Measurements from ENCODE around the gene ARSD.
A peak's percentile ranks its signal among the peaks of the same experiment; 100 is the strongest.
"Not testable (repeated sequence)": the region's sequence is repeated elsewhere in the genome, so short reads cannot be mapped to it uniquely, and the experiment has no call there.

Gene ARSD

GRCh38 chrX:2901367-2902036 lies 27.6 kb downstream of the ARSD start:
- peaks cover 58% of the 10 kb centered on the region for H3K36me3 Mint-ChIP-seq (ENCODE audit: low read depth)
- TF ChIP-seq CTCF (IDR thresholded peaks at IDR 0.05), result no peak
- no peak overlapping the region for H3K27ac Mint-ChIP-seq
- DNase-seq, result no peak
- H3K27me3 Mint-ChIP-seq (ENCODE audit: low read depth, poor library complexity), result peaks cover 6% of the 10 kb centered on the region
- no peak overlapping the region for H3K4me3 Mint-ChIP-seq
- peaks cover 31% of the 10 kb centered on the region for H3K4me1 Mint-ChIP-seq
- peaks cover 44% of the 10 kb centered on the region for H3K9me3 Mint-ChIP-seq

DNA sequence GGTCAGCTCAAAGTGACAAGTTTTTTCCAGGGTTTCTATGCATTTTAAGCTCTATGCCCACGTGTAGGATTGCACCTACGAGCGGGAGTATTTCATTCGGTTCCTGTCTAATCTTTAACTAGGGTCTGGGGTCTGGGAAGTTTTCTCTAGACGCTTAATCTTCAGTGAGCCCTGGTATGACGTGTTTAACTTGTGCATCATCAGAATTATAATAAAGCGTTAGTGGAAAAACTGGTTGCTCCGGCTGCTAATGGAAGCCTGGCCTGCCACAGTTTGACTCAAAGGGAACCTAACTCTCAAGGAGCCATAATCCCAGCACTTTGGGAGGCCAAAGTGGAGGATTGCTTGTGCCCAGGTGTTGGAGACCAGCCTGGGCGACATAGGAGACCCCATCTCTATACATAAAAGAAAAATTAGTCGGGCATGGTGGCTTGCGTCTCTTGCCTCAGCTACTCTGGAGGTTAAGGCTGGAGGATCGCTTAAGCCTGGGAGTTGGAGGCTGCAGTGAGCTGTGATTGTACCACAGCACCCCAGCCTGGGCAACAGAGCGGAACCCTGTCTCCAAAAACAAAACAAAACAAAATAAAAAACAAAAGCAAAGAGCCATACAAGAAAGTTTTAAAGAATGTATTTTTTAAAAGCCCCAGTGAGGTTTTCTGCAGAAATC lies 30.2 kb downstream of the ARSD start:
- H3K36me3 Mint-ChIP-seq (ENCODE audit: low read depth), result peaks cover 34% of the 10 kb centered on the region
- peaks cover 29% of the 10 kb centered on the region for H3K9me3 Mint-ChIP-seq
- TF ChIP-seq CTCF (IDR thresholded peaks at IDR 0.05), result no peak
- peaks cover 42% of the 10 kb centered on the region for H3K4me1 Mint-ChIP-seq
- peak overlapping the region; percentile 75 for H3K27ac Mint-ChIP-seq
- H3K27me3 Mint-ChIP-seq (ENCODE audit: low read depth, poor library complexity), result peaks cover 6% of the 10 kb centered on the region
- no peak for DNase-seq
- H3K4me3 Mint-ChIP-seq, result no peak overlapping the region

DNA sequence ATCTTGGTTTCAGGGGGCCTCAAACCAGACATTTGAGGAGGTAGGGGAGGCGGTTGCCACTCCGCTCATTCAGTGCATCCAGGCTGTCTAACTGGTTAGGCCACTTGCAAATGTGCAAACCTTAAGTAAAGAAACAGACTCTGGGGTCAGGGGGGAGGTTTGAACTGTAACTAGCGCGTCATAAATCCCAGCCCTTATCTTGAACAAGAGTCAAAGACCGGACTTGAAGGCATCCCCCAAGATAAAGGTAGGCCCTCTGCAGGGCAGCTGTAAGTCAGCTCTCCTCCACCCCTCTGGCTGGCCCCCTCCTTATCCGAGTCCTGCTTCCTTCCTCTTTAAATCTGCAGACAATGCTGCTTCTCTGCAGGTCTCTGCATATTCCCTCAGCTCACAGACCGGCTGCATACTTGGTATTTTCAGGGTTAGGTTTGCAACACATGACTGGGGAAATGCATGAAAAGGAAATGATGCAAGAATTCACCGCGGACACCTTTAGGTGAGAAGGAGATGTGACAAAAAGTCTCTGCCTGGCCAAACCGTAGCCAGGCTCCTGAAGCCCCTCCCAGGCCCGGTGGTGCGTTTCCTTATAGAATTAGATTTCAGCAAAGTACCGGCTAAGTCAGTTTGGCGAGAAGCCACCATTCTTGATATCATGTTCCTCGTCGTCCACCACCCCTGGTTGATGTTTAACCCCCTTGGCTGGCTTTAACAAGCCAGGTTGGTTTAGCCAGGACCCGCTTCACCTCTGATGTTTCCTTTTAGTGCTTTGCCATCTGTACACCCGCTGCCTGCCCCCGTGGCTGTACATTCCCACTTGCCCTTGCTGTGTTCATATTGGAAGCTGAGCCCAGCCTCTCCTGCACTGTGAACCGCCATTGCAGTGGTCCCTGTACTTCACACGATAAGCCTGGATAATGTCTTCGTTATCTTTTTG lies 31.2 kb downstream of the ARSD start:
- Mint-ChIP-seq H3K36me3 (ENCODE audit: low read depth) (peaks cover 33% of the 10 kb centered on the region), H3K4me1 (peaks cover 42% of the 10 kb centered on the region), H3K27ac (peak overlapping the region; percentile 80), H3K4me3 (peak overlapping the region; percentile 50), H3K9me3 (peaks cover 19% of the 10 kb centered on the region)
- H3K27me3 Mint-ChIP-seq (ENCODE audit: low read depth, poor library complexity), result not testable (repeated sequence)
- peak; percentile 20 for DNase-seq

DNA sequence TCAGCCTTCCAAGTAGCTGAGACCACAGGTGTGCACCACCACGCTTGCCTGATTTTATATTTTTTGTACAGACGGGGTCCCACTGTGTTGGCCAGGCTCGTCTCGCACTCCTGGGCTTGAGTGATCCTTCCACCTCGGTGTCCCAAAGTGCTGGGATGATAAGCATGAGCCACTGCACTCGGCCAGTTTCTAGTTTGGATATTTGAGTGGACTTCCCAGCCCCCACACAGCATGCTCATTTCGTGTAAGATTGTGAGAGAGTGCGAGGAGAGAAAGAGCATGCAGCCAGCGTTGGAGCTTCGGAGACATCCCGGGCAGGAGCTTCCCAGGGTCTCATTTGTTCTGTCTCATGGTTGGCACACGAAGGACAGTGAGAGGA lies 31.8 kb downstream of the ARSD start:
- DNase-seq, result no peak
- H3K36me3 Mint-ChIP-seq (ENCODE audit: low read depth), result peaks cover 31% of the 10 kb centered on the region
- H3K9me3 Mint-ChIP-seq, result peaks cover 12% of the 10 kb centered on the region
- no peak for TF ChIP-seq CTCF (IDR thresholded peaks at IDR 0.05)
- peaks cover 42% of the 10 kb centered on the region for H3K4me1 Mint-ChIP-seq
- peaks cover 6% of the 10 kb centered on the region for H3K27me3 Mint-ChIP-seq (ENCODE audit: low read depth, poor library complexity)
- peak overlapping the region; percentile 80 for H3K27ac Mint-ChIP-seq
- H3K4me3 Mint-ChIP-seq, result peak overlapping the region; percentile 50

- Mint-ChIP-seq H3K27ac (peak overlapping the region; percentile 57), H3K4me3 (no peak overlapping the region), H3K36me3 (ENCODE audit: low read depth) (peaks cover 27% of the 10 kb centered on the region), H3K27me3 (ENCODE audit: low read depth, poor library complexity) (peaks cover 6% of the 10 kb centered on the region), H3K9me3 (no peaks in the 10 kb centered on the region), H3K4me1 (peaks cover 56% of the 10 kb centered on the region)
- DNase-seq, result no peak
- TF ChIP-seq CTCF (IDR thresholded peaks at IDR 0.05), result no peak
Observed at GRCh38 chrX:2894885-2895292, 34.2 kb downstream of the ARSD start.

DNA sequence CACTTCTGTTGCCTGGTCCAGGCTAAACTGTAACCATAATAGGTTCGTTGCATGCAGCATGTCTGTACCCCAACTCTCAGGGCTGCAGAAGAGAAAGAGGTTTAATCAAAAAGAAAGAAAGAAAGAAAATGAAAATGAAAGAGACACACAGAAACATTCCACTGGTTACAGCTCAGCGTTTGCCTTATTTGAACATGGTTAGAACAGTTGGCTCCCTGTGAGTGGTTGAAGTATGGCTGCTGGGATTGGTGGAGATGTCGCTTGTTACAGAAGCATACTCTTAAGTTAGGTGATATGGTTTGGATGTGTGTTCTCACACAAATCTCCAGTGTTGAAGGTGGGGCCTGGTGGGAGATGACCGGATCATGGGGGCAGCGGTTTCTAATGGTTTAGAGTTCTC lies 36.3 kb downstream of the ARSD start:
- Mint-ChIP-seq H3K27ac (no peak overlapping the region), H3K4me3 (no peak overlapping the region), H3K27me3 (ENCODE audit: low read depth, poor library complexity) (peaks cover 3% of the 10 kb centered on the region), H3K9me3 (no peaks in the 10 kb centered on the region), H3K36me3 (ENCODE audit: low read depth) (peaks cover 27% of the 10 kb centered on the region), H3K4me1 (peaks cover 59% of the 10 kb centered on the region)
- no peak for DNase-seq
- TF ChIP-seq CTCF (IDR thresholded peaks at IDR 0.05), result no peak

DNA sequence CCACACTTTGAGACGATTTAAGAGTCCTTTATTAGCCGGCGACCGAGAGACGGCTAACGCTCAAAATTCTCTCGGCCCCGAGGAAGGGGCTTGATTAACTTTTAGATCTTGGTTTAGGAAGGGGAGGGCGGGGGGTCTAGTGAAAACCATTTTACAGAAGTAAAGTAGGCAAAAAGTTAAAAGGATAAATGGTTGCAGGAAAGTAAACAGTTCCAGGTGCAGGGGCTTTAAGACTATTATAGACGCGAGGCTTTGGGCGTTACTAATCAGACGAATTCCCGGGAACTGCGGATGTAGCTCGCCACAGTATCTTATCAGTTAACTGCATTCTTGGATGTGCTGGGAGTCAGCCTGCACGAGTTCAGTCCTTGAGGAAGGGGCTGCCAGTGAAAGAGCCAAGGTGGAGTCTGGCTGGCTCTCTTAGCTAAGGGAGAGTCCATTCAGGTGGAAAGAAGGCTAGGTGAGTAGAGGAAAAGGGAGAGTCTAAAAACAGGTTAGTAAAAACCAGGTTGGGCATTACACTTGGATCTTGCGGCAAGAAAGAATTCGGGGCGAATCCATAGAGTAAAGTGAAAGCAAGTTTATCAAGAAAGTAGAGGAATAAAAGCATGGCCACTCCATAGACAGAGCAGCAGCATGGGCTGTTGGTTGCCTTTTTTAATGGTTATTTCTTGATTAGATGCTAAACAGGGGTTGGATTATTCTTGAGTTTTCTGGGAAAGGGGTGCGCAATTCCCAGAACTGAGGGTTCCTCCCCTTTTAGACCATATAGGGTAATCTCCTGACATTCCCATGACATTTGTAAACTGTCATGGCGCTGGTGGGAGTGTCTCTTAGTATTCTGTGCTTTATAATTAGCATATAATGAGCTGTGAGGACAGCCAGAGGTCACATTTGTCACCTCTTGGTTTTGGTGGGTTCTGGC lies 38.3 kb downstream of the ARSD start:
- not testable (repeated sequence) for H3K4me3 Mint-ChIP-seq; H3K27me3 Mint-ChIP-seq (ENCODE audit: low read depth, poor library complexity); H3K9me3 Mint-ChIP-seq; DNase-seq
- Mint-ChIP-seq H3K36me3 (ENCODE audit: low read depth) (peaks cover 30% of the 10 kb centered on the region), H3K27ac (peak overlapping the region; percentile 30), H3K4me1 (peaks cover 48% of the 10 kb centered on the region)
